ENCODE measurements around the gene SLC1A4. TPM values are rescaled to one million over a fixed set of nuclear protein-coding genes. Genes with fewer than 3 reads are reported as not detected.

Gene SLC1A4
- polyA plus RNA-seq, 3 donors = 3.2 to 4.5 (median 4.4) TPM

DNA sequence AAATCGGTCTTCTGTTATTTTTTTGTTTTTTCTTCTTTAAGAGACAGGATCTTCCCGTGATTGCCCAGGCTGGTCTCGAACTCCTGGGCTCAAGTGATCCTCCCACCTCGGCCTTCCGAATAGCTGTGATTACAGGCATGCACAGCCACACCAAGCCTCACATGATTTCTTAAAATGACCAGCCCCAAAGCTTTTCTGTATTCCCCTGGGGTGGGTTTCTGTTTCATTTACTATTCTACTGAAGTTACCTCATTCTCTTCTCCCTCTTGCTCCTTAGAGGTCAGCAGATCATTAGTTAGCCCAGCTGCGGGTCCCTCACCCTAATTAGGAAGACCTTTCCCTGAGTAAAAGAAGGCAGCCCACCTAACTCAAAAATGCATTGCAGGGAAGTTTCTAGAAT is 27.6 kb downstream of the SLC1A4 start:
- peaks cover 18 to 39% of the 10 kb centered on the region in 2 donors for H3K36me3 ChIP-seq (replicated peaks in 1 of 2; ENCODE audit: control insufficient read depth in 1 of 2, insufficient read depth in 2 of 2, low read length in 2 of 2)

DNA sequence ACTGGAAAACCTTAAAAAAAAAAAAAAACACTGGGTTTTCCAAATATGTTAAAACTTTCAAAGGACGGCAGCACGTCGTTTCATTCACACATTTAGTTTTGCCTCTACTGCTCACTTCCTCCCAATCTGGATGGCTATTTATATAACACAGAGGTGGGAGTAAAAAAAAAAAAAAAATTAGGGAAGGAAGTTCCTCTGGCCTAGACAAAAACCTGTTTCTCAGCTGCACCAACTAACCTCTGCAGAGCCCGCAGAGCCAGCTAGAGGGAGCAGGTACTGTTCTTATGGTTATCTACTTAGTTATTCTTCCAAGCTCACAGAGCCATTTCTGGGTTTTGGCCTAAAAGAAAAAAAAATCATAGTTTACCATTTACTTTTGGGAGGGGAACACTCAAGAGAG is 28.1 kb downstream of the SLC1A4 start:
- Histone ChIP-seq H3K36me3 (replicated peaks in 1 of 2; ENCODE audit: control insufficient read depth in 1 of 2, insufficient read depth in 2 of 2, low read length in 2 of 2) (peaks cover 19 to 44% of the 10 kb centered on the region in 2 donors), H4K20me1 (ENCODE audit: insufficient read depth, low read length) (no peaks in the 10 kb centered on the region), H3K27me3 (ENCODE audit: control insufficient read depth in 2 of 2, insufficient read depth in 2 of 2, low read length in 2 of 2) (no peaks in the 10 kb centered on the region), H3K4me1 (ENCODE audit: control insufficient read depth in 1 of 2, insufficient read depth in 2 of 2, low read length in 2 of 2) (peaks cover 37 to 43% of the 10 kb centered on the region in 2 donors), H2AFZ (ENCODE audit: insufficient read depth, low read depth, low read length, poor library complexity, severe bottlenecking) (peak overlapping the region; percentile 79), H3K9ac (ENCODE audit: insufficient read depth, low read length, poor library complexity, severe bottlenecking) (peak overlapping the region; percentile 61), H3K9me3 (replicated peaks in 1 of 2; ENCODE audit: control insufficient read depth in 1 of 2, insufficient read depth in 1 of 2, low read length in 2 of 2) (no peaks in the 10 kb centered on the region), H3K4me3 (replicated peaks in 1 of 3; ENCODE audit: low read depth in 2 of 3, low read length in 3 of 3) (peak overlapping the region in 2 of 3 experiments; percentile 66 to 83), H3K4me2 (replicated peaks; ENCODE audit: extremely low read depth, low read length, poor library complexity, severe bottlenecking) (peak overlapping the region; percentile 65), H3K27ac (ENCODE audit: low read depth in 1 of 2, low read length in 2 of 2) (peak overlapping the region; percentile 91 to 93), H3K79me2 (ENCODE audit: insufficient read depth, low read length) (peaks cover 19% of the 10 kb centered on the region)
- TF ChIP-seq, protein P1, sequence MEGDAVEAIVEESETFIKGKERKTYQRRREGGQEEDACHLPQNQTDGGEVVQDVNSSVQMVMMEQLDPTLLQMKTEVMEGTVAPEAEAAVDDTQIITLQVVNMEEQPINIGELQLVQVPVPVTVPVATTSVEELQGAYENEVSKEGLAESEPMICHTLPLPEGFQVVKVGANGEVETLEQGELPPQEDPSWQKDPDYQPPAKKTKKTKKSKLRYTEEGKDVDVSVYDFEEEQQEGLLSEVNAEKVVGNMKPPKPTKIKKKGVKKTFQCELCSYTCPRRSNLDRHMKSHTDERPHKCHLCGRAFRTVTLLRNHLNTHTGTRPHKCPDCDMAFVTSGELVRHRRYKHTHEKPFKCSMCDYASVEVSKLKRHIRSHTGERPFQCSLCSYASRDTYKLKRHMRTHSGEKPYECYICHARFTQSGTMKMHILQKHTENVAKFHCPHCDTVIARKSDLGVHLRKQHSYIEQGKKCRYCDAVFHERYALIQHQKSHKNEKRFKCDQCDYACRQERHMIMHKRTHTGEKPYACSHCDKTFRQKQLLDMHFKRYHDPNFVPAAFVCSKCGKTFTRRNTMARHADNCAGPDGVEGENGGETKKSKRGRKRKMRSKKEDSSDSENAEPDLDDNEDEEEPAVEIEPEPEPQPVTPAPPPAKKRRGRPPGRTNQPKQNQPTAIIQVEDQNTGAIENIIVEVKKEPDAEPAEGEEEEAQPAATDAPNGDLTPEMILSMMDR (IDR thresholded peaks at IDR 0.05) = peak; percentile 45
- intact Hi-C loops (cut with micrococcal nuclease) = no loop called here
- no peaks in the 10 kb centered on the region for H3K9me3 Mint-ChIP-seq
- H3K4me3 Mint-ChIP-seq = peak overlapping the region; percentile 79 to 93
- H3K4me1 Mint-ChIP-seq = peaks cover 40% of the 10 kb centered on the region
- WGBS (ENCODE audit: insufficient coverage) = no CpG with 5 or more reads among the region's 4 CpGs
- H3K27me3 Mint-ChIP-seq (ENCODE audit: low read depth in 3 of 3) = peaks cover 0 to 1% (median 0%) of the 10 kb centered on the region in 3 donors
- DNase-seq = peak; percentile 69 to 79 (median 78)
- H3K27ac Mint-ChIP-seq = peak overlapping the region; percentile 90 to 98 (median 96)
- peaks cover 45 to 70% of the 10 kb centered on the region in 2 donors for H3K36me3 Mint-ChIP-seq

More for the DNA sequence above, 27.6 kb downstream of the SLC1A4 start:
- intact Hi-C loops (cut with micrococcal nuclease) = no loop called here
- Mint-ChIP-seq H3K9me3 (no peaks in the 10 kb centered on the region), H3K27ac (peak overlapping the region; percentile 90 to 98 (median 96)), H3K4me3 (peak overlapping the region; percentile 79 to 93), H3K4me1 (peaks cover 40% of the 10 kb centered on the region), H3K36me3 (peaks cover 41 to 67% of the 10 kb centered on the region in 2 donors), H3K27me3 (ENCODE audit: low read depth in 3 of 3) (peaks cover 0 to 1% (median 0%) of the 10 kb centered on the region in 3 donors)
- Histone ChIP-seq H3K27ac (ENCODE audit: low read depth in 1 of 2, low read length in 2 of 2) (peak overlapping the region; percentile 6 to 93), H4K20me1 (ENCODE audit: insufficient read depth, low read length) (no peaks in the 10 kb centered on the region), H3K9ac (ENCODE audit: insufficient read depth, low read length, poor library complexity, severe bottlenecking) (no peak overlapping the region), H3K4me3 (replicated peaks in 1 of 3; ENCODE audit: low read depth in 2 of 3, low read length in 3 of 3) (peak overlapping the region in 1 of 3 experiments; percentile 66), H2AFZ (ENCODE audit: insufficient read depth, low read depth, low read length, poor library complexity, severe bottlenecking) (peak overlapping the region; percentile 79), H3K27me3 (ENCODE audit: control insufficient read depth in 2 of 2, insufficient read depth in 2 of 2, low read length in 2 of 2) (no peaks in the 10 kb centered on the region), H3K4me1 (ENCODE audit: control insufficient read depth in 1 of 2, insufficient read depth in 2 of 2, low read length in 2 of 2) (peaks cover 37 to 43% of the 10 kb centered on the region in 2 donors), H3K9me3 (replicated peaks in 1 of 2; ENCODE audit: control insufficient read depth in 1 of 2, insufficient read depth in 1 of 2, low read length in 2 of 2) (no peaks in the 10 kb centered on the region), H3K4me2 (replicated peaks; ENCODE audit: extremely low read depth, low read length, poor library complexity, severe bottlenecking) (peak overlapping the region; percentile 65), H3K79me2 (ENCODE audit: insufficient read depth, low read length) (peaks cover 19% of the 10 kb centered on the region)
- DNase-seq = no peak
- TF ChIP-seq, protein P1 (IDR thresholded peaks at IDR 0.05) = no peak
- WGBS (ENCODE audit: insufficient coverage) = 100% methylated on average over 1 of the region's 6 CpGs
